ENCODE measurements around the gene CCL18. TPM values are rescaled to one million over a fixed set of nuclear protein-coding genes. Genes with fewer than 3 reads are reported as not detected.
"Not testable (repeated sequence)": the region's sequence is repeated elsewhere in the genome, so short reads cannot be mapped to it uniquely, and the experiment has no call there.

Gene CCL18
- total RNA-seq (2021; fragmentation: NEBNext Ultra II Directional; extraction: Animal tissue kit (Norgen Biotek cat#: 25700)), result not detected
- long read RNA-seq, result 0 reads

- DNase-seq, result no peak
- Mint-ChIP-seq H3K9me3 (peaks cover 24% of the 10 kb centered on the region), H3K4me3 (no peak within 1 kb of the TSS), H3K4me1 (ENCODE audit: low read depth) (no peaks in the 10 kb centered on the region), H3K27ac (no peak within 1 kb of the TSS), H3K27me3 (ENCODE audit: insufficient read depth) (no peaks in the 10 kb centered on the region; the same call in 1 of the 2 replicates), H3K36me3 (ENCODE audit: low read depth) (no peaks in the 10 kb centered on the region)
- TF ChIP-seq CTCF (IDR thresholded peaks at IDR 0.05), result no peak
Observed at GRCh38 chr17:36063786-36064541, at the start of gene CCL18. Gene CCL18, plus strand, starts transcription at chr17:36064272. Its CDS starts 71 bp downstream, at chr17:36064343.

- no peaks in the 10 kb centered on the region for H3K36me3 Mint-ChIP-seq (ENCODE audit: low read depth)
- no peaks in the 10 kb centered on the region for H3K9me3 Mint-ChIP-seq
- peaks cover 7% of the 10 kb centered on the region for H3K27me3 Mint-ChIP-seq (ENCODE audit: insufficient read depth)
Observed at GRCh38 chr17:36014946-36015345, 49.1 kb upstream of the CCL18 start.

GRCh38 chr17:36015895-36016294, 48.2 kb upstream of the CCL18 start:
- not testable (repeated sequence) for DNase-seq; H3K27me3 Mint-ChIP-seq (ENCODE audit: insufficient read depth); H3K27ac Mint-ChIP-seq; H3K4me1 Mint-ChIP-seq (ENCODE audit: low read depth); H3K9me3 Mint-ChIP-seq; H3K36me3 Mint-ChIP-seq (ENCODE audit: low read depth); H3K4me3 Mint-ChIP-seq

More at GRCh38 chr17:36014946-36015345, 49.1 kb upstream of the CCL18 start:
- DNase-seq, result no peak
- Mint-ChIP-seq H3K4me3 (no peak overlapping the region), H3K27ac (no peak overlapping the region), H3K4me1 (ENCODE audit: low read depth) (no peaks in the 10 kb centered on the region)
- TF ChIP-seq CTCF (IDR thresholded peaks at IDR 0.05), result no peak

- peaks cover 7% of the 10 kb centered on the region for H3K27me3 Mint-ChIP-seq (ENCODE audit: insufficient read depth)
- DNase-seq, result no peak
- H3K36me3 Mint-ChIP-seq (ENCODE audit: low read depth), result no peaks in the 10 kb centered on the region
- no peak for TF ChIP-seq CTCF (IDR thresholded peaks at IDR 0.05)
- H3K9me3 Mint-ChIP-seq, result no peaks in the 10 kb centered on the region
- H3K4me3 Mint-ChIP-seq, result no peak overlapping the region
- H3K27ac Mint-ChIP-seq, result no peak overlapping the region
- no peaks in the 10 kb centered on the region for H3K4me1 Mint-ChIP-seq (ENCODE audit: low read depth)
Observed at GRCh38 chr17:36016555-36016954, 47.5 kb upstream of the CCL18 start.

GRCh38 chr17:36017799-36018198, 46.3 kb upstream of the CCL18 start, which contains the start of gene CCL23:
Gene CCL23, minus strand, starts transcription at chr17:36017972. Its CDS starts 75 bp downstream, at chr17:36017897.
- H3K27me3 Mint-ChIP-seq (ENCODE audit: insufficient read depth), result peaks cover 7% of the 10 kb centered on the region
- H3K4me3 Mint-ChIP-seq, result no peak within 1 kb of the TSS
- TF ChIP-seq CTCF (IDR thresholded peaks at IDR 0.05), result no peak
- H3K27ac Mint-ChIP-seq, result no peak within 1 kb of the TSS
- H3K9me3 Mint-ChIP-seq, result no peaks in the 10 kb centered on the region
- H3K36me3 Mint-ChIP-seq (ENCODE audit: low read depth), result no peaks in the 10 kb centered on the region
- H3K4me1 Mint-ChIP-seq (ENCODE audit: low read depth), result no peaks in the 10 kb centered on the region
- DNase-seq, result no peak

- no peaks in the 10 kb centered on the region for H3K9me3 Mint-ChIP-seq
Observed at GRCh38 chr17:36019423-36019822, 44.6 kb upstream of the CCL18 start.

More at GRCh38 chr17:36019423-36019822, 44.6 kb upstream of the CCL18 start:
- no peak for TF ChIP-seq CTCF (IDR thresholded peaks at IDR 0.05)
- DNase-seq, result no peak
- no peaks in the 10 kb centered on the region for H3K4me1 Mint-ChIP-seq (ENCODE audit: low read depth)
- H3K36me3 Mint-ChIP-seq (ENCODE audit: low read depth), result no peaks in the 10 kb centered on the region
- H3K4me3 Mint-ChIP-seq, result no peak overlapping the region
- no peak overlapping the region for H3K27ac Mint-ChIP-seq
- H3K27me3 Mint-ChIP-seq (ENCODE audit: insufficient read depth), result peaks cover 3% of the 10 kb centered on the region; the same call in 1 of the 2 replicates

Measured in HFFc6 (cell line).